Amniotic stem cell (primary cell): ENCODE data around the gene ADARB2.
"Not testable (repeated sequence)": the region's sequence is repeated elsewhere in the genome, so short reads cannot be mapped to it uniquely, and the experiment has no call there.

Experiments
- DNase-seq: peaks from one replicate; lab custom pipeline; 2025; lab: John Stamatoyannopoulos, UW

Gene ADARB2

DNA sequence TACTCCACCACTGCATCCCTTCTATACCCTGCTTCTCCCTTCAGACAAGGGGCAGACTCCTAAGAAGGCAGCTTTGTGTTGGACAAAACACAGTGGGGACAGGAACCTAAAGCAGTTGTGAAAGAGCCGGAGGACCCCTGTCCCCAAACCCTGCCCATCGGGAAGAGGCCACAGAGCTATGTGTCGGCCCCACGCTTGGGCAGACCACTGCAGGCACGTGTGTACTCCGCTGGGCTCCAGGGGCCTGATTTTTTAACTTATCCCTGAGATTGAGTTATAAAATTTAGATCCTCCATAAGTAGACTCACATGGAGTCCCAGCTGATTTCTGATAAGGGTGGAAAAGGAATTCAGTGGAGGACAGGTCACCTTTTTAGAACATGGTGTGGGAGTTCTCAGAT is 310.5 kb downstream of the ADARB2 start:
- no peak for DNase-seq

DNA sequence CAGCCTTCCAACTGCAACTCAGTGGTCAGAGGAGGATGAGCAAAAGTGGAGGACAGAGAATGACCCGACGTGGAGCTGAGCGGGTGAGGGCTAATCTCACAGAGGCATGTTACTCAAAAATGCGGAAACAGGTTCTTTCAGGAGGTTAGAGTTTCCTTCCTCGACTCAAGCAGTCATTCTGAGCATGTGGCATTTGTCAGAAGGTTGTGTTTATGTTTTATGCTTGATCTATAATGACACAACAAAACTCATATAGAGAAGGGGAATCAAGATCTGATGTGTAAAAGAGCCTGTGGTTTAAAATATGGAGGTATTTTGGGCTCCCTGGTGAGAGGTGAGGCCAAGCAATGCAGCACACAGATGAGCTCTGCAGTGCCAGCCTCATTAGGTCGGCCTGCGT is 311.4 kb downstream of the ADARB2 start:
- DNase-seq: no peak

DNA sequence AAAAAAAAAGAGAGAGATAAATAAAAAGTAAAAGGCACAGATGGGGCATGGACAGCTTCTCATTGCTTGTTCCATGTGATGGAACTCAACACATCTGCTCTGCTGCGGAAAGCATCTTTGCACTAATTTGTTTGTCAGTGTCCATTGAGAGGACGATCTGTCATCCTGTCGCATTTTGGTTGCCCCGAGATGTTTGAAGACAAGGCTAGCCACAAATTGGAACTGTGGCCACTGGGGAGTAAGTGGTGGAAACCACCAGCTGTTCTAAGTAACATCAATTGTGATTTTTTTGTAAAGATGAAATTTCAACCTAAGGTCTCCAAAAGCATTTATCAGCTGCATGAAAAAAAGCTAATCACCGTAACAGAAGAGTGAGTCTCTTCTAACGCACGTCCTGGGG is 312.7 kb downstream of the ADARB2 start:
- no peak for DNase-seq

DNA sequence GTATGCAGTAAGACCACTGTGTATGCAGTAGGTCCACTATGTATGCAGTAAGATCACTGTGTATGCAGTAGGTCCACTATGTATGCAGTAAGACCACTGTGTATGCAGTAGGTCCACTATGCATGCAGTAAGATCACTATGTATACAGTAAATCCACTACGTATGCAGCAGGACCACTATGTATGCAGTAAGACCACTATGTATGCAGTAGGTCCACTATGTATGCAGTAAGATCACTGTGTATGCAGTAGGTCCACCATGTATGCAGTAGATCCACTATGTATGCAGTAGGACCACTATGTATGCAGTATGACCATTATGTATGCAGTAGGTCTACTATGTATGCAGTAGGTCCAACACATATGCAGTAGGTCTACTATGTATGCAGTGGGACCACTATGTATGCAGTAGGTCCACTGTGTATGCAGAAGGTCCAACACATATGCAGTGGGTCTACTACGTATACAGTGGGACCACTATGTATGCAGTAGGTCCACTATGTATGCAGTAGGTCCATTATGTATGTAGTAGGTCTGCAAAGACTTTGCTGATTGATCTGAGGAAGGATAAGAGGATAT is 313.6 kb downstream of the ADARB2 start:
- no peak for DNase-seq

DNA sequence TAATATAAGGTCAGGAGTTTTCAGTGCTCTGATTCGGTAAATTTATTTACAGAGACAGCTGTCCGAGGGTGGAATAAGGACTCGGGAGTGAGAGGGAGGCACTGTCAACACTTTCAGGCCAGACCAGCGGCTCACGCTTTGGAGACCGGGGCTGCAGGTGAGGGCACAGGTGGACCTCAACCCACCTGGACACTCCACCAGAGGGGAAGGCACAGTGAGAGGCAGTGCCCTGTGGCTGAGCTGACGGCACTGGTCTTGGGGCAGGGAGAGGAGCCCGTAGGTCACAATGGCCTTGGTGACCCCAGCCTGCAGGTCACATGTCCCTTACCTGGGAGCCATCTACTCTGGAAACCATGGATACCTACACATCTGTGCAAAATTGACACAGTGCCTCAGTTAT is 315.1 kb downstream of the ADARB2 start:
- no peak for DNase-seq

DNA sequence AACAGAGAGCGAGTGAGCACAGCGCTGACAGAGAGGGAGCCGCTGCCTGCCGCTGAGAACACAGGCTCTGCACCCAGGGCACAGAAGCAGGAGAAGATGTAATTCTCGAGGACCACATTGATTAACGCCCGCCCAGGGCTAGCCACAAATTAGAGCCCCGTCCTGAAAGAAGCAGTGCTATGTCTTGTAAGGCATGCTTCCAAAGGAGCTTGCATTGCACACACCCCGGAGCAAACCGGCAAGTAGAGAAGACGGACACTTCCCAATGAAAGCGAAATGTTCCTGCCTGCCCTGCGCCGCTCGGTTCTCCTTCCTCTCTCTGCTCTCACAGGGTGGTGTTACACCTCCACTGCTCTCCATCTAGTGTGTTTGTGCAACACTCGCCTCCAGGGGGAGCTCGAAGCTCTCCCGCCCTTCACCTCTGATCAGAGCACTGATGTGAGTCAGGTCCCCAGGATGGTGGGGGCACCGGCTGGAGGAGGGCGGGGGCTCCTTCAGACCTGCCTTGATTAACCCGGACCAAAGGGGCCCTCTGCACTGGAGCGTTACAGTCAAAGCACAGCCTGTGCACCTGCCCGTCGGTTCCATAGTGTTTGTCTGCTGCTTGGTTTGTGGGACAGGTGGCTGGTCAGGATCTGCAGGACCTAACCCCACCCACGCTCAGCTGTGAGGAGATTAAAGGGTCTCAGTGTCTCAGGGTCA is 316.5 kb downstream of the ADARB2 start:
- no peak for DNase-seq

DNA sequence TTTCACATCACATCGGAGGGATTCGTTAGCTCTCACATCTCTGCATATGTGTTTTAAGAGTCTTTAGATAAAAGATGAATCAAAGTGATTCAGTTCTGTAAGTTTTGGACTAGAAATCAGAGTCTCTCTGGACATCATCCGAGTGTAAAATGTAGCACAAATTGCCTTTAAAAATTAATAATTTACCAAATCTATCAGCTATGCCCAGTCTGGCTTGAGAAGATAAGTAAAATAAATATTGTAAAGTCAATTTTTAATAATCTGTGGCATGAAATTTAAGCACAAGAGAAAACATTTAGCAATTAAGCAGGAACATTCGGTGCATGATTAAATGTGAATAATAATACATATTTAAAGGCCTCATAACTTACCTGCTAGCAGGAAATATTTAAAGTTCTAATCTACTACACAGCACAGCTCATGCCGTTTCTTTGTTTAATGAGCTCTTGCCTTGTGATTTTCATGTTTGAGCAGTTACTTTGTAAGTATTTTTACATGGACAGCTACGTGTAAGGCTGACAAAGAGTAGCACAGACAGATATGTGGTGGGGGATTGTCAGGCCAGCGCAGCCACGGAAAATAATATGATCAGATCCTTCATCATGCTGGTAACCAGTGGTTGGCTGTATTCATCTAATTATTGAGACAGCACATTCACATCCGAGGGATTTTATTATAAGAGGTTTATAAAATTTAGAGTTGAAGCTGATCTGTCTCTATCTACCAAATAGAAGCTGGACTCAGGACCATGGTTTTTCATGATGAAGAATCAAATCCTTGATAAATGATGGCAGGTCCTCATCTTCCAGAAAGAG is 317.3 kb downstream of the ADARB2 start:
- no peak for DNase-seq

DNA sequence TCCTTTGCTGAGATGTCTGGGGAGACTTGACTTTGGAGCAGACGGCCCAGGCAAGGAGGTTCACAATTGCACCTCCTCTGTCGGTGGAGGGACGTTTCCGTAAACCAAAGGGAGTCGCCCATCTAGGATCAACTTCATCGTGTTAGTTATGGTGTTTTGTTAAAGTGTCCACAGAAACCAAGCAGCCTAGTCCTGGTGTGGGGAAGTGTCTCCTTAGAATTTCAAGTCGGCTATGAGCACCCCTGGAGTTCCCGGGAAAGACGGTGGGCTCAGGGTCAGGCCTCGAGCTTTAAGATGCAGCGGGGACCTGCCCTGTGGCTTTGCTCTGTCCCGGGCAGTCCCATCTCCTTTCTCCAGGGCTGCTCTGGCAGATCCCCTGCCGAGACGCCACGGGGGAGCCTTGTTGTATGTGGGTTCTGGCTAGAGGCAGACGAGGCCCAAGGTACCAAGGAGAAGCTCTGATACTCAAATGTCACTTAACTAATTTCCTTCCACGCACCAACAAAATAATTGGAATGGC is 319.2 kb downstream of the ADARB2 start:
- DNase-seq: no peak

DNA sequence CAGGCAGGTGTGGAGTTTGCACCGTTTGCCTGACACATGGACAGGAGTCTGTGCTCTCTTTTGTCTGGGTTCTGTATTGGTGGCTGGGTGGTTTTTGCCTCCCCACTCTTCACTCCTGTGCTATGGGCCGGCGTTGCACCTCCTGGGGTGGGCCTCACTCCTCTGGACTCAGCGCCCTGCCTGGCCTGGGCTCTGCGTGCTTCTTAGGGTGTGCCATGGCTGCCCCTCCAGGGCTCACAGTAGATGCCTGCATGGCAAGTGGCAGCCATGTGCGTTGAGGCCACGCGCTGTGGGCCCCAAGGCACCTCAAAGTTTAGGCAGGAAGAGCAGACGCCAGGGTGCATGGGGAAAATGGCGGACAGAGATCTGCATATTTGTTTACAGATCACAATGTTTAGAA is 319.8 kb downstream of the ADARB2 start:
- no peak for DNase-seq

DNA sequence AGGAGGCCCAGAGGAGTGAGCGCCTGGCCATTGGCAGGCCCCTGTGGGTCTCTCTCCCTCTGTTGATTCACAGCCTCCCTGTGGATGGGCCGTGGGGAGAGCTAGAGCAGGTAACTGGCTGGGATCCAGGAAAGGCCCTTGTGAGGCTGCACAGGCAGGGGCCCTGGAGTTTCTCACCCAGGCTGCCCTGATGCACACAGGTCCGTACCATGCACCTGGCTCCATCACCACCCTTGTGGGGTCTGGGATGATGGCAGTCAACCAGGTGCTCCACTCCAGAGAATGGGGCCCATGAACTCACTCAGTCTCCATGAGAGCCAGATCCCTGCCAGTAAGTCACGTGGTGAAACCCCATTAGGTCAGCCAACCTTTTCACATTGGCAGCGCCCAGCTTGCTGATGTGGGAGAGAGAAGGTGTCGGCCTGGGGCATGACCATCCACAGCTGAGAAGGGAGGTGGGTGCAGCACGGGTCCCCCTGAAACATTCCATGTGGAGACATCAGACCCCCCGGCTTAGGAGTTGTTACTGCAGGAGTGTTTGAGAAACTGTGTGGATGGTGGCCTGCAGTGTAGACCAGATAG is 320.8 kb downstream of the ADARB2 start:
- no peak for DNase-seq

DNA sequence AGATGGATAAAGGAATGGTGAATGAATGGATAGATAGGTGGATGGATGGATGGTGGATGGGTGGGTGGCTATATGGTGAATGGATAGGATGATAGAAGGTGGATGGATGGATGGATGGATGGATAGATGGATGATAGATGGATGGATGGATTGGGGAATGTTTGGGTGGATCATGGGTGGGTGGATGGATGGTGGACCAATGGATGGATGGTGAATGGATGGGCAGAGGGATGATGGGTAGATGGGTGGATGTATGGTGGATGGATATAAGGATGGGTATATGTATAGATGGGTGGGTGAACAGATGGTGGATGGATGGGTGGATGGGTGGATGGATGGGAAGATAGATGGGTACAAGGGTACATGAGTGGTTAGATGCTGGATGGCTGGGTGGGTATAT is 322.4 kb downstream of the ADARB2 start:
- no peak for DNase-seq

DNA sequence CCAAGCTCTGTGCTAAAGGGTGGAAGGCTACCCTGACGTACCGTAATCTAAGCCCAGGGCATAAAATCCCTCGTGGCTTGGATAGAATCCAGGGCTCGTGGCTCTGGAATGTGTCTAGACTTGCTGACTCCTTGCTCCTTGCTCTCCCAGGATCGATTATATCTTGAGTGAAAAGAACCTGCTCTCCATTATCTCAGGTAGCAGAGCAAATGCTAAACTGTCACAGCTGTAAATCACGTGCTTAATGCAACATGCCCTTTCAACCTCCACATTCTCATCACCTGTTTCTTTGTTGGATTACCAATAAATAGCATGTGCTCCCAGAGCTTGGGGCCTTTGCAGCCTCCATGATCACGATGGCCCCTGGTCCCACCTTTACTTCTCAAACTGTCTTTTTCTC is 323.0 kb downstream of the ADARB2 start:
- DNase-seq: not testable (repeated sequence)

DNA sequence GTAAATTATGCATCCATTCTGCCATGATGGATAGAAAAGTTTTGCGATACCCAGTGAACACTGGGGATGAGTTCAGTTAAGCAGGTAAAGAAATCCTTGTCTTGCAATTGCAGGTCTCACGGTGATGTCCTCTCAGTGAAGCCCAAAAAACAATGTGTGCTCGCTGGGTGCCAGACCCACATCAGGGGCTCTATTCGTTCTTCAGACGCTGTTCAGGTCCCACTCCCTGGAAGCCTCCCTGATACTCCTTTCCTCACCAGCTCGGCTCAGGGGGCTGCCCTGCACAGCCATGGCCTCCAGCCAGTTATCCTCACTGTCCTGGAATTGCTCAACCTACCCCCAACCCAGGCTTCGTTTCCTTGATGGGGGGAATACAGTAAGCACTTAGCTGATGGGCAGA is 323.5 kb downstream of the ADARB2 start:
- no peak for DNase-seq

DNA sequence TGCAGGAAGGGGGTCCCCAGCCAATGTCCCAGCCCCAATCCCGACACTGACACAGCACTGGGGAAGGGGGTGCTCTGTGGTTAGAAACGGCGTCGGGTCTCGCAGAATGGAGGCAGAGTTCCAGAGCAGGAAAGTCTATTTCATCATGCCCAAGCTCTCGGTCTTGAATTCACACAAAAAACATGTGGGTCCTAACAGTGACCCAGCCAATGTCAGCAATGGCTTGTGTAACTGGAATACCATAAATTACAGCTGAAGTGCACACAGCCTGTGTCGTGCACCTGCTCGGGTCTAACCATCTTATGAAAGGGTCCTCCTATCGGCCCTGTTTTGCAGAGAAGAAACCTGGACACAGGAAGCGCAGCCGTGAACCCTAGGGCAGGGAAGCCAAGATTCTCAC is 324.1 kb downstream of the ADARB2 start:
- DNase-seq: no peak

DNA sequence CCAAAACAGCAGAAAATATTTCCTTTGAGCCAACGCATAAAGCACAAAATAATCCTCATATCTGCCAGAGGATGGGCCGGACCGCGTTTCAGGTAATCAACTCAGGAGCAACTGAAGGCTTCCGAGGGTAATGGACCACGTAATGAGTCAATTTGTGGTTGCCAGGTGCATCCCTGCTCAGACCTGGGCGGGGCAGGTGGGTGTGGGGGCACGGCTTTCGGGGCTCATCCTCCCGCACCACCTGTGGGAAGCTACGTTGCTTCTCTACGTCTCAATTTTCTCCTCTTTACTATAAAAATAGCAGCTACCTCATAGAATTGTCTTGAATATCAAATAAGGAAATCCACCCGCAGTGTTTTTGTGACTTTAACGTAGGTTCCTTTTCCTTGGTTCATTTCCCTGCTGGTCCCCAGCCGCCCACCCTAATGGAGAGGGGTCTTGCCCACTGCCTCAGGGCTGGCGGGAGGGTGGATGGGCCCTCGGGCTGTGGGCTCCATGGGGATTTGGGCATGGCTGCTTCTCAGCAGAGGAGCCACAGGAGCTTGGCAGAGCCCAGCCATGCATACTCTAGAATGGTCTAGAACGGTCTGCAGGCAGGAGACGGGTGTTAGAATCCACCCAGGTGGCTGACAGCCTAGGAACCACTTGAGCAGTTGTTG is 324.7 kb downstream of the ADARB2 start:
- DNase-seq: no peak

DNA sequence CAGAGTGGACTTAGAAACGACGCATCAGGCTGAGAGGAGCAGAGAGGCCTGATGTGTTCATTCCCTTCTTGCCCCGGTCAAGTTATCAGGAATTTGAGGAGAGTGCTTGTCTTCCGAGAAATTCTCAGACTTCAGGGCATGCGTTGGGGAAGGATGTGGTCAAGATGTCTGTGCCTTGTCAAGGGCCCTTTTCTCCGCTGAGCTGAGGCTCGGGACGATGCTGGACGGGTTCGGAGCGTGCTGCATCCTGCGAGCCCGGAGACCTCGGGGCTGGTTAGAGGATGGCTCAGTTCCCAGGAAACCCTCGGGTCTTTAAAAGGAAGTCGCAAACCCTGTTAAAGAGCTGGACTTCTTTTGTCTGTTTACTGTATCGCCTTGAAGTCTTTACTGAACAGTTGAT is 325.4 kb downstream of the ADARB2 start:
- no peak for DNase-seq

DNA sequence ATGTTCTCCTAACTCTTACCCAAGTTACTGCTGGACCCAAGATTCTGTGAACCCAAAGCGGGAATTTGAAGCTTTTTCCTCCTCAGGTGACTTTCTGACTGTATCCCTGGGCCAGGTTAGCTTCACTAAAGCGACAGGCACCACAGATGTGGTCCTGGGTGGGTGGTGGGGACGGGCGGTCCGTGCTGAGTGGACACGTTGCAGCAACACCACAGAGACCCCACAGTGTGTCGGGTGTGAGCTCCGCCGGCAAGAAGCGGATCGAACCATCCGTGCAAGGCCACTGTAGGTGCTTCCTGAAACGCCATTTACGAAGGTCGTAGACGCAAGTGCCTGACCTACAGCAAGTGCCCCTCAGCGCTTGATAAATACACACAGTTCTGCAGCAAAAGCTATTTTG is 325.9 kb downstream of the ADARB2 start:
- DNase-seq: no peak

DNA sequence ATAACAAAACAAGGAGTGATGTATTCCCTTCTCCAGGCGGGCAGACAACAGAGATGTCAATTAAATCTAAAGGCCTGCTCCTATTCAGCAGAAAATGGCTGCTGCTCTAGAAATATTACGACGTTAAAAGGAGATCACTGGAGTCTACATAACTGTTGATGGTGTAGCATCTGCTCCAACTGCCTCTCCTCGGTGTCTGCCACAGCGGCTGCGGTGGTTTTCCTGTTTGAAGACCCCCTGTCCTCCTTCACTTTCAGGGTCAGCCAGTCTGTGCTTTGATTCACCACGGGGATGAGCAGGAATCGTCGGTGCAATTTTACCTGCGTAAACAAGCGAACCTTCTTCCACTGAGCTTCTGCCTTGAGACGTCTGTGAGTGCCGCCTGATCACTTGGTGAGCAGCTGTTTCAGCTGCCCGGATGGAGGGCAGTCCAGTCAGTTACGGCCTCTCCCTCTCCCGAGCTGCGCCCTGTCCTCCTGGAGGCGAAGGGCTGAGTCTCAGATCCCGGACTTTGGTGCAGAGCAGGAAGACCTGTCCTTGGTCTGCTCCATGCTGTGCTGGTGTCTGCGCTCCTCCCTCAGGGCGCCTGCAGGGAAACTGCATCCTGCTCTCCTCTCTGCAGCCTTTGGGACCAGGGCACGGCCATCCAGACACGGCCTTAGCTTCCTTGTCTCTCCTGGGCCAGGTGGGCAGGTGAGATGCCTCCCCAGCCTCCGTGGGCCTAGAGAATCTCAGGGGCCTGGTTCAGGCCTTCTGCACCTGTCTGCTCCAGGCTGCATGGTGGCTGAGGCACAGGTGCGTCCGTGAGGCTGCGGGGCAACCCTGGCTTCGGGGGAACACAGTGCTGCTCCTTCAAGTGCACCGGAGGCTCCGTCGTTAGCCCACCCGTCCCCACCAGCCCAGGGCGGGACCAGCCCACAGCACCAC is 326.6 kb downstream of the ADARB2 start:
- no peak for DNase-seq

DNA sequence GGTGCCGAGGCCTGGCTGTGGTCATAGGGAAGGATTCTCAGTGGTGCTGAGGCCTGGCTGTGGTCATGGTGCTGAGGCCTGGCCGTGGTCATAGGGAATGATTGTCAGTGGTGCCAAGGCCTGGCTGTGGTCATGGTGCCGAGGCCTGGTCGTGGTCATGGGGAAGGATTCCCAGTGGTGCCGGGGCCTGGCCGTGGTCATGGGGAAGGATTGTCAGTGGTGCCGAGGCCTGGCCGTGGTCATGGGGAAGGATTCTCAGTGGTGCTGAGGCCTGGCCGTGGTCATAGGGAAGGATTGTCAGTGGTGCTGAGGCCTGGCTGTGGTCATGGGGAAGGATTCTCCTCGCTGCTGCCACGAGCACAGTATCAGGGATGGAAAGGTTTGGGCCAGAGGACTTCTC is 327.3 kb downstream of the ADARB2 start:
- no peak for DNase-seq

DNA sequence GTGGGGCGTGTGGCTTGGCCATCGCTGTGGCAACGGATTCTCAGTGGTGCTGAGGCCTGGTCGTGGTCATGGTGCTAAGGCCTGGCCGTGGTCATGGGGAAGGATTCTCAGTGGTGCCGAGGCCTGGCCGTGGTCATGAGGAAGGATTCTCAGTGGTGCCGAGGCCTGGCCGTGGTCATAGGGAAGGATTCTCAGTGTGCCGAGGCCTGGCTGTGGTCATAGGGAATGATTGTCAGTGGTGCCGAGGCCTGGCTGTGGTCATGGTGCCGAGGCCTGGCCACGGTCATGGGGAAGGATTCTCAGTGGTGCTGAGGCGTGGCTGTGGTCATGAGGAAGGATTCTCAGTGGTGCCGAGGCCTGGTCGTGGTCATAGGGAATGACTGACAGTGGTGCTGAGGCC is 327.9 kb downstream of the ADARB2 start:
- DNase-seq: no peak
